ENCODE measurements around the gene HOXA2. TPM values are rescaled to one million over a fixed set of nuclear protein-coding genes. Genes with fewer than 3 reads are reported as not detected.

The HOXA2 gene
- total and polyA plus RNA-seq, 2 of the 8 experiments (the other 6 are each of a cell fraction or from before 2014, with no cell fraction given): not detected

GRCh38 chr7:27140126-27140857 is 37.8 kb upstream of the HOXA2 start:
- Histone ChIP-seq H3K23me2 (ENCODE audit: low read depth, low read length) (peaks cover 9% of the 10 kb centered on the region), H3K4me1 (replicated peaks in 1 of 4; ENCODE audit: control insufficient read depth in 3 of 4, insufficient read depth in 4 of 4, low read length in 3 of 4) (peaks cover 0 to 6% (median 3%) of the 10 kb centered on the region in 4 experiments; a peak in 4 of 7 replicates), H2BK12ac (ENCODE audit: low read depth, low read length) (no peak overlapping the region), H3K23ac (ENCODE audit: insufficient read length) (no peak overlapping the region), H4K20me1 (replicated peaks in 1 of 2; ENCODE audit: control insufficient read depth in 1 of 2, insufficient read depth in 2 of 2, low read length in 2 of 2) (peaks cover 16 to 22% of the 10 kb centered on the region in 2 experiments), H3K79me2 (ENCODE audit: control insufficient read depth in 1 of 2, insufficient read depth in 2 of 2, low read length in 2 of 2) (no peaks in the 10 kb centered on the region), H3K9ac (replicated peaks in 1 of 4; ENCODE audit: extremely low read depth in 1 of 4, low read depth in 3 of 4, low read length in 3 of 4) (no peak overlapping the region), H3K4me3 (ENCODE audit: extremely low read depth in 1 of 4, insufficient read depth in 2 of 4, low read depth in 3 of 4, low read length in 4 of 4) (peak overlapping the region in 1 of 4 experiments; percentile 47; a peak in 1 of 8 replicates), H2BK15ac (ENCODE audit: low read length) (no peak overlapping the region), H2AK5ac (ENCODE audit: low read depth, low read length) (no peak overlapping the region), H3K36me3 (ENCODE audit: control insufficient read depth in 2 of 4, insufficient read depth in 4 of 4, low read length in 3 of 4) (peaks cover 0 to 6% (median 0%) of the 10 kb centered on the region in 4 experiments; a peak in 1 of 8 replicates), H4K5ac (ENCODE audit: insufficient read length, low read depth, low read length) (no peak overlapping the region), H2AFZ (ENCODE audit: low read length) (no peak overlapping the region), H3K14ac (ENCODE audit: insufficient read length) (no peak overlapping the region), H2BK20ac (ENCODE audit: low read length) (no peak overlapping the region), H3K4me2 (ENCODE audit: insufficient read depth in 1 of 2, low read depth in 2 of 2, low read length in 2 of 2) (no peak overlapping the region), H3K56ac (replicated peaks; ENCODE audit: insufficient read length, low read depth, low read length) (no peak overlapping the region), H3K79me1 (ENCODE audit: low read depth, low read length) (no peaks in the 10 kb centered on the region), H3K18ac (ENCODE audit: extremely low read depth, low read length) (no peak overlapping the region), H4K91ac (replicated peaks; ENCODE audit: insufficient read length, low read length) (no peak overlapping the region), H3K27ac (ENCODE audit: low read depth, low read length) (no peak overlapping the region), H2BK120ac (replicated peaks; ENCODE audit: low read depth, low read length) (no peak overlapping the region), H3K27me3 (replicated peaks in 1 of 4; ENCODE audit: control insufficient read depth in 3 of 4, extremely low read depth in 1 of 4, insufficient read depth in 3 of 4, low read length in 3 of 4) (peaks cover 97 to 100% (median 99%) of the 10 kb centered on the region in 4 experiments), H3K4ac (replicated peaks; ENCODE audit: insufficient read length, low read depth, low read length) (no peak overlapping the region), H2BK5ac (ENCODE audit: low read depth, low read length) (no peak overlapping the region), H3K9me3 (ENCODE audit: insufficient read depth in 2 of 2, low read depth in 1 of 2, low read length in 1 of 2) (no peaks in the 10 kb centered on the region), H4K8ac (ENCODE audit: extremely low read depth, insufficient read depth, low read length) (no peak overlapping the region; the same call in 1 of the 2 replicates)
- POLR2A ChIA-PET (ENCODE audit: partially characterized antibody): no interaction called here
- TF ChIP-seq EZH2 (IDR thresholded peaks at IDR 0.05; ENCODE audit: low read depth, low read length, severe bottlenecking) (peak; percentile 80), TEAD4 (IDR thresholded peaks at IDR 0.05; ENCODE audit: low read depth, low read length) (no peak), SUZ12 (IDR thresholded peaks at IDR 0.05; ENCODE audit: low read length) (peak; percentile 70), KDM5A (IDR thresholded peaks at IDR 0.05; ENCODE audit: low read length) (no peak)
- peak in 1 of 2 experiments; percentile 32 for DNase-seq (ENCODE audit: low read depth in 1 of 2, low spot score in 2 of 2)
- CTCF ChIA-PET (ENCODE audit: partially characterized antibody): interaction anchor here (0.9 to 12.5 kb wide), 11 partner anchors 10 to 1245 kb away, joined by 3 to 123 read pairs (median 4); partner anchors contain the start of gene HOXA1
- WGBS, 2 experiments (ENCODE audit: extremely low coverage in 1 of 2, insufficient coverage in 1 of 2, insufficient read length in 1 of 2, insufficient replicate concordance in 2 of 2, low coverage in 1 of 2, low lambda C conversion rate in 2 of 2, missing lambda C conversion rate in 1 of 2): 28% methylated on average over 15 of the region's 15 CpGs; no CpG with 5 or more reads in 1 of the 2 experiments
- FAIRE-seq: no peak
